NCI-H2227 treated with DMSO at 0.1 percent for 48 hours (cell line): ENCODE results near the gene AGR3.

Experiments used
- DNase-seq: peaks from one replicate; lab custom pipeline; 2025; lab: John Stamatoyannopoulos, UW

Gene AGR3

DNA sequence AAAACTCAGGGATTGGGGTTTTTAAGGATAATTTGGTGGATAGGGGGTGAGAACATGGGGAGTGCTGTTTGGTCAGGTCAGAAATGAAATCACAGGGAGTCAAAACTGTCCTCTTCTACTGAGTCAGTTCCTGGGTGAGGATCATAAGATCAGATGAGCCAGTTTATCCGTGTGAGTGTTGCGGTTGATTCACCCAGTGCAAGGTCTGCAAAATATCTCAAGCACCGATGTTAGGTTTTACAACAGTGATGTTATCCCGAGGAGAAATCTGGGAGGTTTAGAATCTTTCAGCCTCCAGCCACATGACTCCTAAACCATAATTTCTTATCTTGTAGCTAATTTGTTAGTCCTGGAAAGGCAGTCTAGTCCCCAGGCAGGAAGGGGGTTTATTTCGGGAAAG is 45.3 kb downstream of the AGR3 start:
- no peak for DNase-seq

GRCh38 chr7:16833373-16833772 is 48.4 kb downstream of the AGR3 start:
- DNase-seq = no peak

DNA sequence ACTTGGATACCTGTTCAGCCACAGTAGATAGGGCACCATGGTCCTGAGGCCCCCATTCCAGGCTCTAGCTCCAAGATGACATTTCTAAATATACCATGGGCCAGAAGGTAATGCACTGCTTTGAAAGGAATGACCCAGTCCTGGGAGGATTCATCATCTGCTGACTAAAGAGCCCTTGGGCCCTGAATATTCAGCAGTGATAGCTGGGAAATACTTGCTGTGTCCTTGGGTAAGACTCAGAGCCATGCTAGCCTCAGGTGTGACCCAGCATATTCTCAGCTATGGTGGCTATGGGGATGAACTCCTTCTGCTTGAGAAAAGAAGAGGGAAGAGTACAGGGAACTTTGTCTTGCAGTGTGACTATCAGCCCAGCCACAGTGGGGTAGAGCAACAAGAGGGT is 55.7 kb downstream of the AGR3 start:
- DNase-seq = no peak

DNA sequence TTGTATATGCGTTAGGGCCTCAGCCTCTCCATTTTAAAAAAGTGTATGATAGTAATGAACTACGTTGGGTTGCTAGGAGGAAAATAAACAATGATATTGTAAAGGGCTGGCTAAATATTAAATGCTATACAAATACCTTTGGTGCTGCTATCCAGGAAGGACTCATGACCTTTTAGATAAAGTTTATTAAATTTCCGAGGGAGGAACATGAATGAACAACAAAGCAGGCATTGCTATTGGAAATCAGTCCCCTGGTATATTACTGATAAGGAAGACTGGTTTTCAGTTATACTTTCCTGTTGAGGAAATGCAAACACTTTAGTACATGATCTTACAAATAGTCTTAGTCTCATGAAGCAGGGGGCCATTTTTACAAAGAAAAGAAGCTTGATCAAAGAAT is 59.8 kb downstream of the AGR3 start:
- no peak for DNase-seq

GRCh38 chr7:16818732-16819131 is 63.1 kb downstream of the AGR3 start:
- no peak for DNase-seq

GRCh38 chr7:16817536-16817935 is 64.2 kb downstream of the AGR3 start:
- no peak for DNase-seq

- DNase-seq = no peak
Observed at GRCh38 chr7:16816824-16817223, 65.0 kb downstream of the AGR3 start.

- DNase-seq = no peak
Observed at GRCh38 chr7:16815001-16815400, 66.8 kb downstream of the AGR3 start.

- no peak for DNase-seq
Observed at GRCh38 chr7:16813232-16813616, 68.6 kb downstream of the AGR3 start.

DNA sequence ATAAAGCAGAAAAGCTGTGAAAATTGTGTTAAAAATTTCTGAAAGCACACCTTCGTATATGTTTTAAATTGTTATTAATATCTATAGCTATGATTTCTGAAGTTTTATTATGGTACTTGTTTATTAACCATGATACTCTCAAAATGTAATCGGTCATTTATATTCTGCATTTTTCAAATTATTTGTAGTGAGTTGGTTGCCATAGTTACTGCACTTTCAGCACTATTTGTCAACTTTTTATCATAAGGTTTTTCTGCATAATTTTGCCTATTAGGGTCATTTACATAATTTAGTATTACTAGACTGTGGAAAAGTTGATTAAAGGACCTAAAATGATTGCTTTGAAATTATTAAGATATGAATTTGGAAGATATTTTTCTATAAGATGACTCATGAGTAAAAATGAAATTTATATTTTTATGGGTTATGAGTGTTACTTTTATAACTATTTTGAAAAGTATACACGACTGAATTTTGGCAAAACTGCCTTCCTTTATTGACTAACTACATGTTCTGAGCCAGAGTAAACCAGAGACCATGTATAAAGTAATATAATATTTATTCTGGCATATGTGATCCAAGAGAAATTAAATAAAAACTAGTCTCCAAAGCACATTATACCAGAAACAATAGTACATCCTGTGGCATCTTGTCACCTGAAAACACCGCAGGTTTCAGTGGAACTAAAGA is 69.1 kb downstream of the AGR3 start:
- no peak for DNase-seq

GRCh38 chr7:16811551-16811950 is 70.2 kb downstream of the AGR3 start:
- DNase-seq = no peak

- no peak for DNase-seq
Observed at GRCh38 chr7:16810573-16810972, 71.2 kb downstream of the AGR3 start.

GRCh38 chr7:16810112-16810511 is 71.7 kb downstream of the AGR3 start:
- no peak for DNase-seq
